Motor neuron (in vitro differentiated cells): ENCODE data around the gene PUS7L. TPM values are rescaled to one million over a fixed set of nuclear protein-coding genes. Genes with fewer than 3 reads are reported as not detected.
"Not testable (repeated sequence)": the region's sequence is repeated elsewhere in the genome, so short reads cannot be mapped to it uniquely, and the experiment has no call there.

ENCODE experiments used
- ATAC-seq, 8 experiments: fragments of 200-7000 bp; cut with Tn5 transposase; replicated peaks in 6 of 8; 2 replicates each; pipeline ENCODE4 v1.8.0; 2021; ENCODE audit warnings: mild to moderate bottlenecking in 8 of 8, moderate library complexity in 8 of 8
- H3K27ac ChIP-seq, 2 donors: fragments of 250-450 bp; sonication (Bioruptor Pico); 2 replicates each; pipeline ENCODE4 v1.9.0; 2021; ENCODE audit warnings: antibody characterized with exemption in 2 of 2, mild to moderate bottlenecking in 2 of 2, moderate library complexity in 1 of 2
- H3K4me1 ChIP-seq, 2 donors: fragments of 250-450 bp; sonication (Bioruptor Pico); replicated peaks in 1 of 2; 2 replicates each; pipeline ENCODE4 v1.6.1; 2021; ENCODE audit warnings: antibody characterized with exemption in 2 of 2, mild to moderate bottlenecking in 2 of 2, moderate library complexity in 1 of 2
- H3K4me3 ChIP-seq, 5 donors: fragments of 250-450 bp; sonication (Bioruptor Pico); 2 replicates each; pipeline ENCODE4 v1.9.0; 2021; ENCODE audit warnings: antibody characterized with exemption in 5 of 5, mild to moderate bottlenecking in 5 of 5, moderate library complexity in 4 of 5
- WGBS, 10 experiments: fragments of 450-650 bp; shearing (Covaris generic); methylation state at CpG; one replicate each; pipeline ENCODE4 v1.0.0; 2022; 5-methylcytosine and 5-hydroxymethylcytosine counted together
- in situ Hi-C, 9 experiments: fragments of 400-800 bp; cut with MboI; loops; one replicate each; pipeline ENCODE4 v1.15.0; 2021; ENCODE audit warnings: low sequenced_read_pairs in 9 of 9, low pct_unique_long_range_greater_than_20kb in 2 of 9; ENCODE audit not compliant: unreplicated experiment in 9 of 9
- total RNA-seq, 8 experiments: library from RNA; unstranded; fragments of 300-600 nt; gene quantifications; 2 replicates each; pipeline versions ENCODE4 v1.2.3 to v1.2.4, GENCODE V29; 2022

The PUS7L gene
- total RNA-seq, 8 experiments from 2014 or later = 8.9 to 21.7 (median 13.4) TPM

DNA sequence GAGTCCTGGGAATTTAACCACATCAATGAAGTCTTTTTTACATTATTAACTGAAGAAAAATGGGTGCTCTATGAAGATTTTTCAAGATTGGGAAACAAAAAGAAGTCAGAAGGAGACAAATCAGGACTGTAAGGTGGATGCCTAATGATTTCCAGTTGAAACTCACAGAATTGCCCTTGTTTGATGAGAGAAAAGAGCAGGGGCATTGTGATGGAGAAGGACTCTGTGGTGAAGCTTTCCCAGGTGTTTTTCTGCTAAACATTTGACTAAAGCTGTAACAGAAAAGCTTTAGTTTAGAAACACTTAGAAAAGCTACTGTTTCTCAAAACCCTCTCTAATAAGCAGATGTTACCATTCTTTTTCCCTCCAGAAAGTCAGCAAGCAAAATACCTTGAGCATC, 5.9 kb upstream of the PUS7L start:
- no peak for ATAC-seq
- in situ Hi-C loops = no loop called here
- H3K4me1 ChIP-seq = peaks cover 11 to 14% of the 10 kb centered on the region in 2 donors
- no peak overlapping the region for H3K4me3 ChIP-seq
- H3K27ac ChIP-seq = no peak overlapping the region

DNA sequence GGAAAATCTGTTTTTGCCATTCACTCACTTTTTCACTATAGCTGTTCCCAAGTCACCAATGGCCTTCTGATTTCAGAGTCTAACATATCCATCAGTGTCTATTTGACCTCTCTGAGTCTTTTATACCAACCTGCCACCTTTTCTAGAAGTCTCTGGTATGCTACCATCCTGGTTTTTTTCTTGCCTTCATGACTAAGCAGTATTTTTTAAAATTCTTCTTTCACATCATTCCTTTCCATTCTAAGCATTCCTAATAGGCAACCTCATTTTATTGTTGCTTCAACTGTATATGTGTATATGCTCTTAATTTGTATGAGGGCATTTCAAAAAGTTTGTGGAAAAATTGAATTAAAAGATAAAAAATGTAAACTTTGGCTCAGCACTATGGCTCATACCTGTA, 5.2 kb upstream of the PUS7L start:
- Histone ChIP-seq H3K27ac (no peak overlapping the region), H3K4me1 (peaks cover 11 to 14% of the 10 kb centered on the region in 2 donors), H3K4me3 (no peak overlapping the region)
- in situ Hi-C loops = no loop called here
- ATAC-seq = no peak

DNA sequence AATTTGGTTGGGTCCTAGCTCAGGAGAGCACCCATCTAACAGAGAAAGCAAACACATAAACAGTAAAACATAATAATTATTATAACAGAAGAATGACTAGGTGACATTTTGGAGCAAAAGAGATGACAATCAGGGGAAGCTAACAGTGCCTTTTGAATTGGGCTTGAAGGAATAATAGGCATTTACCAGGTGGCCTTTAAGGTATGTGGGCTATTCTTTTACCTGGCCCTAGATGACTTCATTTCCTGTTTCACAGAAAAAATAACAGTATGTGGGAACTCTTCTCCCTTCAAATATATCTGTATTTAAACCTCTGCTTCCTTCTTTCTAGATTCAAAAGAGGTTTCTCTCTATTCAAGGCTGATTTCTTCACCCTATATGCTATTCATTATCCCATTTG, 4.0 kb upstream of the PUS7L start:
- H3K4me3 ChIP-seq = no peak overlapping the region
- peaks cover 15 to 17% of the 10 kb centered on the region in 2 donors for H3K4me1 ChIP-seq
- ATAC-seq = no peak
- H3K27ac ChIP-seq = no peak overlapping the region
- in situ Hi-C loops = no loop called here

DNA sequence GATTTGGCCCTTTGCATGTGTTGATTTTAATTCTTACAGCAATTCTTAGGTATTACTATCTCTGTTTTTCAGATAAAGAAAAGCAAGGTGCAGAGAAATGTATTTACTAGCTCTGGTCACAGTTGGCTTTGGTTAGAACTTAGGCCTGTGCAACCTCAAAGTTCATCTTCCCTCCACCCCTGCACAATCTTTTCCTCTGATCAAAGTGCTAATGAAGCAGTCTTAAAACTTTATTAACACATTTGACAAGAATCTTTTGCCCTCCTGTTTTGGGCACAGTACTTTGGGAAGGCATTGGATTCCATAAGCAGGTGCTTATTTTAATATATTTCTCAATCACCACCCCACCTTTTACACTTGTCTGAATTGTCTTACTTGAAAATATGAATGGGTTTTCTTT, 2.9 kb upstream of the PUS7L start:
- Histone ChIP-seq H3K27ac (no peak overlapping the region), H3K4me3 (no peak overlapping the region), H3K4me1 (peaks cover 10 to 16% of the 10 kb centered on the region in 2 donors)
- ATAC-seq = no peak
- in situ Hi-C loops = no loop called here

GRCh38 chr12:43760396-43760795, 1.8 kb upstream of the PUS7L start:
- no peak overlapping the region for H3K27ac ChIP-seq
- in situ Hi-C loops = no loop called here
- no peak for ATAC-seq
- peak overlapping the region in 1 of 5 donors; percentile 63 for H3K4me3 ChIP-seq
- 71 to 97% (median 79%) methylated on average over 2 of the region's 2 CpGs; no CpG with 5 or more reads in 1 of the 10 experiments for WGBS, 10 experiments
- peaks cover 7 to 13% of the 10 kb centered on the region in 2 donors for H3K4me1 ChIP-seq

DNA sequence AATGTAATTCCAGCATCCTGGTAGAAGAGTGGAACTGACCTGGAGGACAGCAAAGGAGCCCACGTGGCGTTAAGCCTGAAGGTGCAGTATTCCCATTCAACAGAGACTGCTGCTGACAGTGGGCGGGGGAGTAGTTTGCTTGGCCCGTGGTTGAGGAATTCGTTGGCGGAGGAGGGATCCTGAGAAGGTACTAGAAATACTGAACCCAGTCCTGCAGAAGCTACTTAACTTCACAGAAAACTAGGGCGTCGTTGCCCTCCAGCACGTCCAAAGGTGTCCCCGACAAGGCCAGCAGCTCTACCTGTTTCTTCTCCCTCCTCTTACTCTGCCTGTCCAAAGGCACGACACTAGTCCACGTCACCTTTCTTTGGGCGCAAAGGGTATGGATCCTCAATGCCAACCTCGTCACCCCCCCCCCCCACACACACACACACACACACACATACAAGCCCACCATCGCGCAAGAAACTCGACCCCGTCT, 303 bp downstream of the PUS7L start:
- Histone ChIP-seq H3K27ac (peak overlapping the region in 1 of 2 donors; percentile 1), H3K4me3 (peak overlapping the region; percentile 49 to 64 (median 60)), H3K4me1 (peaks cover 7 to 17% of the 10 kb centered on the region in 2 donors)
- WGBS, 10 experiments = 0 to 30% (median 6%) methylated on average over 2 to 6 of the region's 18 CpGs; no CpG with 5 or more reads in 2 of the 10 experiments
- in situ Hi-C loops = no loop called here
- peak; percentile 28 to 50 (median 42) for ATAC-seq

- 61 to 100% (median 93%) methylated on average over 1 to 3 of the region's 3 CpGs for WGBS, 10 experiments
- H3K27ac ChIP-seq = no peak overlapping the region
- no peak overlapping the region for H3K4me3 ChIP-seq
- no peak for ATAC-seq
- in situ Hi-C loops = no loop called here
- peaks cover 3 to 14% of the 10 kb centered on the region in 2 donors for H3K4me1 ChIP-seq
These were observed 4.6 kb downstream of the PUS7L start for GRCh38 chr12:43754015-43754414.

- no CpG with 5 or more reads among the region's 6 CpGs for WGBS, 10 experiments
- H3K27ac ChIP-seq, ATAC-seq, H3K4me3 ChIP-seq, H3K4me1 ChIP-seq, in situ Hi-C loops: not testable (repeated sequence)
These were observed 7.2 kb downstream of the PUS7L start for GRCh38 chr12:43751360-43751759.

DNA sequence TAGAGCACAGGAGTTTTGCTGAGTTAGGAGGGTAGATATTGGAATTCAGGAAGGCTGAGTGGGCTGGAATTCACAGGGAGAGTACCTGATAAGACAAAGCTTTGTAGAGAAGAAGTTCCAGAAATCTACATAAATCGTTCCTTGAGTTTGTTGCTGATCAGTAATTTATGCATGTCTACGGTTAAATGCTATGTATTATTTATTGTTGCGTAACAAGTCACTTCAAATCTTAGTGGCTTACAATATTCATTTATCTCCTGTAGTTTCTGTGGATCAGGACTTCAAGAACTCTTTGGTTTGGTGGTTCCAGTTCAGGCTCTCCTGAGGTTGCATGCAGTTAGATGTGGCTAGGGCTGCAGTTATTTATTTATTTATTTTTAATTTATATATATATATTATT, 7.8 kb downstream of the PUS7L start:
- WGBS, 10 experiments = 80 to 100% (median 95%) methylated on average over 1 to 3 of the region's 3 CpGs; no CpG with 5 or more reads in 2 of the 10 experiments
- H3K27ac ChIP-seq = no peak overlapping the region
- peaks cover 0 to 7% of the 10 kb centered on the region in 2 donors for H3K4me1 ChIP-seq
- ATAC-seq = no peak
- in situ Hi-C loops = no loop called here
- no peak overlapping the region for H3K4me3 ChIP-seq

DNA sequence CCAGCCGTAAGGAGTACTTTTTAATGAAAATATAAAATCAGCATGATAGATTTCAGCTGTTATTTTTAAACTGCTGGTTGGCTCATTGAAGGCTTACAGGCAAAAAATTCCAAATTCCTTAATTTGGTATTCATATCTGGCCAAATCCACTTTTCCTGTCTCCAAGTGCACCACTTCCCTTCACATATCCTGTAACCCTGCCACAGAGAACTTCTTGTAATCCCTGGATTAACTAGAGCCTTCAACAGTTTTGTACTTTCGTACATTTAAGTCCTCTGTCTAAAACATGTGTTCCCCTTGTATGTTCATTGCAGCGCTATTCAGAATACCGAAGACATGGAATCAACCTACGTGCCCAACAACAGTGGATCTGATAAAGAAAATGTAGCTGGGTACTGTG, 9.6 kb downstream of the PUS7L start:
- ATAC-seq = no peak
- 60 to 100% (median 90%) methylated on average over 1 to 5 of the region's 5 CpGs; no CpG with 5 or more reads in 1 of the 10 experiments for WGBS, 10 experiments
- Histone ChIP-seq H3K27ac (no peak overlapping the region), H3K4me1 (peaks cover 0 to 7% of the 10 kb centered on the region in 2 donors), H3K4me3 (no peak overlapping the region)
- in situ Hi-C loops = no loop called here

GRCh38 chr12:43744826-43745225, 13.8 kb downstream of the PUS7L start:
- no peak for ATAC-seq
- Histone ChIP-seq H3K27ac (no peak overlapping the region), H3K4me1 (no peaks in the 10 kb centered on the region), H3K4me3 (no peak overlapping the region)
- in situ Hi-C loops = no loop called here

DNA sequence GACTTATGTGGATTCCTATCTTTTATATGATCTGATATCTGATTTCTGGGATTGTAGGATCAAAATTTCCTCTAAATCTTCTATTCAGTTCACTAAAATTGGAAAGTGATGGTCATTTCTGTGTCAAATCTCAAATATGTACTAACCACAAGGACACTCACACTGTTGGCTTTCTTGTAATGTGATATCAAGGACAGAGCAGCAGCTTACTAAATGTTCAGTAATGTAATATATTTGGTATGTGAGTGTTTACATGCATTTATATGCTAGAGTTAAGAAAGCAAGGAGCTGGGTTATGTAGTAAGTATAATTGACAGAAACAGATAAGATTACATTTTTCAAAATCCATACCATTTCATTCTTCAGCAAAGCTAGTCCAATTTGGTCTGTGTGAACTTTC, 16.5 kb downstream of the PUS7L start:
- no peak overlapping the region for H3K27ac ChIP-seq
- no peak overlapping the region for H3K4me3 ChIP-seq
- in situ Hi-C loops = no loop called here
- ATAC-seq = peak in 1 of 8 experiments; percentile 52
- no peaks in the 10 kb centered on the region for H3K4me1 ChIP-seq

DNA sequence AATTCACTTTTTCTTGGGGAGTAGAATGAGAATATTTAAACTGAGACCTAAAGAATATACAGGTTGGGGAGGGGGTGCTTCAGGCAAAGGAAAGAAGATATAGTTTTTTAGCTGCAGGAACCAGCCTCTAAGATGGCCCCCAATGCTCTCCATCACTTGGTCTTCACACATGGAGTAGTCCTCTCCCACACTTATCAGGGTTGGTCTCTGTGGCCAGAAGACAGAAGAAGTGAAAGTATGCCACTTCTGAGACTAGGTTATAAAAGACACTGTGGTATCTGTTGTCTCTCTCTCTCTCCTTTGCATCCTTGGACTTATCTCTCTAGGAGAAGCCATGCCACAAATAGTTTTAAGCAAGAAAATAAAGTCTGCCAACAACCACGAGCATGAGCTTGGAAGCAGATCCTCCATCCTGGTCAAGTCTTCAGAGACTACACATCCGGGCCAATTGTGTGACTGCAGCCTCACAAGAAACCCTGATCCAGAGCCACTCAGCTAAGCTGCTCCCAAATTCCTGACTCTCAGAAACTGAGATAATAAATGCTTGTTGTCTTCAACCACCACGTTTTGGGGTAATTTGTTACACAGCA, 18.0 kb downstream of the PUS7L start:
- WGBS, 10 experiments = 33 to 100% (median 88%) methylated on average over 1 to 3 of the region's 3 CpGs; no CpG with 5 or more reads in 1 of the 10 experiments
- Histone ChIP-seq H3K4me1 (peaks cover 0 to 4% of the 10 kb centered on the region in 2 donors), H3K4me3 (no peak overlapping the region), H3K27ac (no peak overlapping the region)
- in situ Hi-C loops = no loop called here
- ATAC-seq = no peak

DNA sequence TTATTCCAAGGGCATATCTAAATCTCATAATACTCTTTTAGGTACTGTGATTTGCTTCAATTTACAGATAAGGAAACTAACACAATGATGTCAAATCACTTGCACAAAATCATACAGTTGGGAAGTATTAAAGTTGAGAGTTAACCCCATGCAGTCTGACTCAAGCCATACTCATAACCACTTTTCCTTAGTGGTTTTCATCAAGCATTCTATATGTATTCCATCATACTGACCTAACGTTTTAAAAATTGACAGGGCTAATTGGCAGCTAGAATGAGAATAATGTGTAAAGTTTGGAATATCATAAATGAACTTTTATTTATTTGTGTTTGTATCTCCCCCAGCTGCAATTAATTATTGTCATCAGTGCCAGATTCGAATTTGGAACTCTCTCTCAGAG, 20.9 kb downstream of the PUS7L start:
- Histone ChIP-seq H3K4me3 (no peak overlapping the region), H3K27ac (no peak overlapping the region), H3K4me1 (peaks cover 0 to 4% of the 10 kb centered on the region in 2 donors)
- ATAC-seq = no peak
- in situ Hi-C loops = no loop called here
- WGBS, 10 experiments = 0 to 100% (median 74%) methylated on average over 1 to 2 of the region's 2 CpGs; no CpG with 5 or more reads in 3 of the 10 experiments
